HepG2 (cell line): ENCODE measurements around the gene LYRM4. TPM values are rescaled to one million over a fixed set of nuclear protein-coding genes. Genes with fewer than 3 reads are reported as not detected.

Experiments
- CHD4 ChIP-seq: fragments of 200-600 bp; sonication (generic); IDR thresholded peaks from 2 replicates; pipeline ENCODE4 v1.7.0; 2017; ENCODE audit warnings: mild to moderate bottlenecking, low read length, borderline replicate concordance
- FLYWCH1 ChIP-seq: sonication (generic); formaldehyde crosslinking; IDR thresholded peaks from 2 replicates; pipeline ENCODE4 v1.8.1; 2023; ENCODE audit warnings: mild to moderate bottlenecking, missing genetic modification reagents
- FOXC1 ChIP-seq: sonication (generic); formaldehyde crosslinking; IDR thresholded peaks from 2 replicates; pipeline ENCODE4 v1.8.0; 2022; ENCODE audit warnings: mild to moderate bottlenecking, missing genetic modification reagents, borderline replicate concordance
- GABPB1 ChIP-seq: IDR thresholded peaks from 2 replicates; pipeline ENCODE4 v1.6.1; 2016; ENCODE audit warnings: mild to moderate bottlenecking, missing genetic modification reagents, moderate library complexity, missing compliant biosample characterization
- HDAC1 ChIP-seq: sonication (generic); formaldehyde crosslinking; IDR thresholded peaks from 2 replicates; pipeline ENCODE4 v1.5.1; 2020; ENCODE audit warnings: mild to moderate bottlenecking, missing genetic modification reagents
- HMG20A ChIP-seq: IDR thresholded peaks from 2 replicates; pipeline ENCODE4 v1.6.1; 2016; ENCODE audit warnings: borderline replicate concordance
- JUN ChIP-seq: sonication (generic); formaldehyde crosslinking; IDR thresholded peaks from 2 replicates; pipeline ENCODE4 v1.4.0; 2020; ENCODE audit warnings: mild to moderate bottlenecking, missing genetic modification reagents
- JUND ChIP-seq: sonication (generic); formaldehyde crosslinking; IDR thresholded peaks from 2 replicates; pipeline ENCODE4 v1.8.0; 2022; ENCODE audit warnings: mild to moderate bottlenecking, missing genetic modification reagents
- KDM4B ChIP-seq: sonication (generic); formaldehyde crosslinking; IDR thresholded peaks from 2 replicates; pipeline ENCODE4 v1.4.0; 2020; ENCODE audit warnings: missing genetic modification reagents
- KMT2B ChIP-seq: IDR thresholded peaks from 2 replicates; pipeline ENCODE4 v1.6.1; 2016; ENCODE audit warnings: missing genetic modification reagents, missing compliant biosample characterization
- MEF2D ChIP-seq: sonication (generic); formaldehyde crosslinking; IDR thresholded peaks from 2 replicates; pipeline ENCODE4 v1.5.1; 2020; ENCODE audit warnings: mild to moderate bottlenecking, missing genetic modification reagents
- MXI1 ChIP-seq: IDR thresholded peaks from 3 replicates; pipeline ENCODE4 v1.6.1; 2012; ENCODE audit warnings: low read depth, low read length, inconsistent platforms, borderline replicate concordance
- NCOA1 ChIP-seq: sonication (generic); formaldehyde crosslinking; IDR thresholded peaks from 2 replicates; pipeline ENCODE4 v1.9.0; 2021; ENCODE audit warnings: missing genetic modification reagents
- PAXIP1 ChIP-seq: sonication (generic); formaldehyde crosslinking; conservative IDR thresholded peaks from 2 replicates; pipeline ENCODE4 v1.4.0; 2020; ENCODE audit warnings: mild to moderate bottlenecking, missing genetic modification reagents, moderate library complexity
- RBAK ChIP-seq: sonication (generic); formaldehyde crosslinking; IDR thresholded peaks from 2 replicates; pipeline ENCODE4 v1.5.1; 2020; ENCODE audit warnings: mild to moderate bottlenecking, missing genetic modification reagents
- SIN3A ChIP-seq: IDR thresholded peaks from 2 replicates; pipeline ENCODE4 v1.6.1; 2011; ENCODE audit warnings: low read depth, mild to moderate bottlenecking, control low read depth, low read length, borderline replicate concordance
- SMAD1 ChIP-seq: sonication (generic); formaldehyde crosslinking; IDR thresholded peaks from 2 replicates; pipeline ENCODE4 v1.4.0; 2020; ENCODE audit warnings: missing genetic modification reagents, low read depth, mild to moderate bottlenecking, borderline replicate concordance
- TCF7L2 ChIP-seq: IDR thresholded peaks from 2 replicates; pipeline ENCODE4 v1.6.1; 2011; ENCODE audit warnings: mild to moderate bottlenecking, low read depth, low read length, moderate library complexity
- TFAP4 ChIP-seq: sonication (generic); IDR thresholded peaks from 2 replicates; pipeline ENCODE4 v1.6.1; 2016; ENCODE audit warnings: low read depth, borderline replicate concordance
- YY1 ChIP-seq: IDR thresholded peaks from 2 replicates; pipeline ENCODE4 v1.6.1; 2011; ENCODE audit warnings: low read length, low read depth, moderate library complexity, mild to moderate bottlenecking; ENCODE audit not compliant: insufficient read depth, insufficient replicate concordance
- ZBTB25 ChIP-seq: IDR thresholded peaks from 2 replicates; pipeline ENCODE4 v1.6.1; 2018; ENCODE audit warnings: missing genetic modification reagents
- ZMAT5 ChIP-seq: sonication (generic); formaldehyde crosslinking; IDR thresholded peaks from 2 replicates; pipeline ENCODE4 v1.5.0; 2020; ENCODE audit warnings: mild to moderate bottlenecking, low read depth, missing genetic modification reagents, borderline replicate concordance
- ZNF224 ChIP-seq: sonication (generic); formaldehyde crosslinking; IDR thresholded peaks from 2 replicates; pipeline ENCODE4 v1.5.0; 2020; ENCODE audit warnings: mild to moderate bottlenecking, missing genetic modification reagents
- ZNF557 ChIP-seq: sonication (generic); formaldehyde crosslinking; IDR thresholded peaks from 2 replicates; pipeline ENCODE4 v1.4.0; 2020; ENCODE audit warnings: missing genetic modification reagents
- polyA plus RNA-seq, 8 experiments: library from polyadenylated mRNA; depleted of rRNA in 3 of 8; stranded (reverse) in 7 of 8; unstranded in 1 of 8; fragments of >200 nt; fragmentation: Illumina TruSeq in 4 of 8; extraction: Trizol in 4 of 8; gene quantifications; 2 replicates each; pipeline versions ENCODE4 v1.2.1 to v1.2.3, GENCODE V29; 2011 to 2016; ENCODE audit warnings: low read depth in 4 of 8, missing spikeins in 1 of 8, mixed read lengths in 1 of 8; ENCODE audit not compliant: insufficient read depth in 1 of 8
- total RNA-seq, 5 experiments: library from RNA; depleted of rRNA; stranded (reverse); fragments of >200 nt; fragmentation: Illumina TruSeq; extraction: Trizol; gene quantifications; 2 replicates each; pipeline ENCODE4 v1.2.3, GENCODE V29; 2016; ENCODE audit warnings: low read depth in 1 of 5

The LYRM4 gene
- total and polyA plus RNA-seq, 2 of the 13 experiments (the other 11 are each of a cell fraction or from before 2014, with no cell fraction given) = 64.6 to 67.5 TPM

- TF ChIP-seq GABPB1 (no peak), YY1 (no peak), CHD4 (no peak), TCF7L2 (no peak), HDAC1 (CRISPR knock-in tag) (peak; percentile 49), KDM4B (CRISPR knock-in tag) (no peak), SMAD1 (CRISPR knock-in tag) (no peak), JUN (peak; percentile 95), ZNF224 (no peak), MXI1 (peak; percentile 48; the same call in 1 of the 3 replicates), ZNF557 (CRISPR knock-in tag) (no peak), TFAP4 (peak; percentile 75; the same call in 1 of the 2 replicates), FOXC1 (CRISPR knock-in tag) (0 out of 2 replicates have a peak, but pooled peaks have one; percentile 19), PAXIP1 (CRISPR knock-in tag) (peak; percentile 66; the same call in 1 of the 2 replicates), NCOA1 (CRISPR knock-in tag) (peak; percentile 75; the same call in 1 of the 2 replicates), HMG20A (peak; percentile 8; the same call in 1 of the 2 replicates), JUND (CRISPR knock-in tag) (peak; percentile 48; the same call in 1 of the 2 replicates), FLYWCH1 (CRISPR knock-in tag) (no peak), MEF2D (CRISPR knock-in tag) (0 out of 2 replicates have a peak, but pooled peaks have one; percentile 44), ZMAT5 (CRISPR knock-in tag) (no peak), ZBTB25 (CRISPR knock-in tag) (no peak), RBAK (CRISPR knock-in tag) (0 out of 2 replicates have a peak, but pooled peaks have one; percentile 41), KMT2B (CRISPR knock-in tag) (no peak), SIN3A (peak; percentile 63; the same call in 1 of the 2 replicates)
Observed at GRCh38 chr6:5080574-5080973, 180.2 kb downstream of the LYRM4 start (continued).
